ENCODE data around the gene CCDC170.
"Not testable (repeated sequence)": the region's sequence is repeated elsewhere in the genome, so short reads cannot be mapped to it uniquely, and the experiment has no call there.

Gene CCDC170

DNA sequence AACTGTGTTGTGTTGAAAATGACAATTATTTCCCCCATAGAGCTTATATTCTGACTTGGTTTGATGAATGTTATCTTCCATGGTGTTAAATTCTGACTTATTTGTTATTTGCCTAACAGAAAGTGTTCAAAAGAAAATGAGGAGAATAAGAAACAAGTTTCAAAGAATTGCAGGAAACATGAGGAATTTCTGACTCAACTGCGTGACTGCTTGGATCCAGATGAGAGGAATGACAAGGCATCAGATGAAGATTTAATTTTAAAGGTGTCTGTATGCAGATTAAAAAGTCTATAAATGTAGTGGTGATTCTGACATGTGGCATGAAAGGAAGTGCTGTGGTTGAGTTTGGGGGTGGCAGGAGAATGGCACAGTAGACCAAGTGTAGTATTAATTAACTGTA is 50.6 kb downstream of the CCDC170 start:
- DNase-seq (ENCODE audit: low read depth in 2 of 2): no peak

- not testable (repeated sequence) for DNase-seq (ENCODE audit: low read depth in 2 of 2)
Observed at GRCh38 chr6:151544884-151545283, 51.1 kb downstream of the CCDC170 start.

- no peak for DNase-seq (ENCODE audit: low read depth in 2 of 2)
Observed at GRCh38 chr6:151546941-151547659, 53.3 kb downstream of the CCDC170 start.

- DNase-seq (ENCODE audit: low read depth in 2 of 2): no peak
Observed at GRCh38 chr6:151548201-151548600, 54.4 kb downstream of the CCDC170 start.

- no peak for DNase-seq (ENCODE audit: low read depth in 2 of 2)
Observed at GRCh38 chr6:151549790-151550189, 56.0 kb downstream of the CCDC170 start.

GRCh38 chr6:151550618-151551017 is 56.8 kb downstream of the CCDC170 start:
- no peak for DNase-seq (ENCODE audit: low read depth in 2 of 2)

- DNase-seq (ENCODE audit: low read depth in 2 of 2): no peak
Observed at GRCh38 chr6:151551223-151551857, 57.5 kb downstream of the CCDC170 start.

GRCh38 chr6:151553416-151554165 is 59.8 kb downstream of the CCDC170 start:
- no peak for DNase-seq (ENCODE audit: low read depth in 2 of 2)

DNA sequence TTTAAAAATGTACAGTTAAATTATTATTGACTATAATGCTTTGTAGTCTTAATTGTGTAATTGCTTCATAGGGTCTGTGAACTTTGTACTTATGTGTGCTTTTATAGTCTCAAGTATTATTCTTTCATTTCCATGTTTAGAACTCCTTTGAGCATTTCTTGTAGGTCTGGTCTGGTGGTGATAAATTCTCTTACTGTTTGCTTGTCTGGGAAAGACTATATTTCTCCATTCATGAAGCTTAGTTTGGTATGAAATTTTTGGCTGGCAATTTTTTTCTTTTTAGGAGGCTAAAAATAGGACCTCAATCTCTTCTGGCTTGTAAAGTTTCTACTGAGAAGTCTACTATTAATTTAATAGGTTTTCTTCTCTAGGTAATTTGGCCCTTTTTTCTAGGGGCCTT is 67.4 kb downstream of the CCDC170 start:
- no peak for DNase-seq (ENCODE audit: low read depth in 2 of 2)

DNA sequence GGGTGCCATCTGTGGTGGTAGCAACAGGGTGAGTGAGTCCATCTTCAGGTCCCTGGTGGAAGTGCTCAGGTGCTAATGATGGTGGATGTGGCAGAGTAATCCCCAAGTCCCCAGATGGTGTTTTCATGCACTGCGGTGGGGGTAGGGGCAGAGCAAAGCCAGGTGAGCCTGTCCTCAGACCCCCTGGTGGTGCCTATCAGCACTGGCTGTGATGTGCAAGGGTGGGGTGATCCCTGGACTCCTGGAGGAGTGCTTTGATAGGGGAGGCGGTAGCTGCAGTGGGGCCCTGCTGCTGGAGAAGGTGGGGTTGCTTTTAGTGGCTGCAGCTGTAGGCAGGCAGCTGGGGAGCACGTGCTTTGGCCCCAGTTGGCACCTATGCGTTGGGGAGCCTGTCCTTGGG is 70.8 kb downstream of the CCDC170 start:
- no peak for DNase-seq (ENCODE audit: low read depth in 2 of 2)

- no peak for DNase-seq (ENCODE audit: low read depth in 2 of 2)
Observed at GRCh38 chr6:151565940-151566339, 72.1 kb downstream of the CCDC170 start.

- DNase-seq (ENCODE audit: low read depth in 2 of 2): no peak
Observed at GRCh38 chr6:151566557-151566956, 72.7 kb downstream of the CCDC170 start.

GRCh38 chr6:151576633-151577032 is 82.8 kb downstream of the CCDC170 start:
- DNase-seq (ENCODE audit: low read depth in 2 of 2): no peak

GRCh38 chr6:151577257-151577656 is 83.4 kb downstream of the CCDC170 start:
- no peak for DNase-seq (ENCODE audit: low read depth in 2 of 2)

- DNase-seq (ENCODE audit: low read depth in 2 of 2): no peak
Observed at GRCh38 chr6:151585741-151586140, 91.9 kb downstream of the CCDC170 start.

DNA sequence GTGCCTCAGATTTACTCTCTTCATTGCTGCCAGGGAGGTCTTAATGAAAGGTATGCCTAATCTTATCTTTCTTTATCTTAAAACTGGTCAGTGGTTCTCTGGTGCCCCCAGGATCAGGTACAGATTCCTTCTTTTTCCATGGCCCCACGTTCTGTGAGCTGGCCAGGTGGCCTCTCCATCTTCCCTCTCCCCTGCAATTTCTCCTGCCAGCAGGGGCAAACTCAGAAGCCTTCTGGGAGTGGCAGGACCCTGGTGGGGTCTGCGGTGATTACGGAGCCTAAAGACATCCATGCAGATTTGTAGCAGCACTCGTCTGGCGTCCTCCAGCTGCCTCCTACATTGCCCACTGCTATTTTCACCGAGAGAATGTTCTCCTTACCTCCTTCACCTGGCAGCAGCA is 95.8 kb downstream of the CCDC170 start:
- no peak for DNase-seq (ENCODE audit: low read depth in 2 of 2)

- DNase-seq (ENCODE audit: low read depth in 2 of 2): no peak
Observed at GRCh38 chr6:151590742-151591141, 96.9 kb downstream of the CCDC170 start.

GRCh38 chr6:151592449-151593159 is 98.8 kb downstream of the CCDC170 start:
- DNase-seq (ENCODE audit: low read depth in 2 of 2): no peak

DNA sequence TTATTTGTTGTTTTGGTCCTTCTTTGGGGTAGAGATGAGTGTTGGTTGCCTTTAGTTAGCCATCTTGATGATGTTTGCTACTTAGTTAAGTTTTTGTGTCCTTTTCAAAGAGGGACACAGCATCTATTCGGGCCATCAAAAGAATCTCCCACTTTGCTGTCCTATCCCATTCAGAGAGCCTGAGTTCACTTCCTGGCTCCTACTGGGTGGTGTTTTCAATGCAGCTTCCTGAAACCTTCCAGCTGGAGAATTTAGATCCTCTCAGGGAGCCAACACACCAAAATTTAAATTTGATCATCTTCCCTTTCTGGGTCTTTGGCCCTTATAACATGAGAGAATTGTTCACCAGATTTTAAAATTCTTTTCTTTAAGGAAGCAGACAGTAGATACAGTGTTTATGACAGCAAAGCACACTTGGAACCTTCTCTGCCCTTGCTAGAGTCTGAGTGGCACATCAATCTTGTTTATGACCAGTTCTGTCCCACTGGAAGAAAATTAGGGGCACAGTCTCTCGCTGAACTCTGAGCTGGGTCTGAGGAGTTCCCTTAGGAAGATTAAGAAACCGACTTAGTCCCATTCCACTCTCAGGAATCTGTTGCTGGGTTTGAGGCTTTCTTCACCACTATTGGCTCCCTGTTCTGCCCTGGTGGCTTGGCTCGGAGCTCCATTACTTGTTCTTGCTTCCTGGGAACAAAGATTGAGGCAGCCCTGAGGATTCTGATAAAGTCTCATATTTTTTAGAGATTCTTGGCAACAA is 115.5 kb downstream of the CCDC170 start:
- DNase-seq (ENCODE audit: low read depth in 2 of 2): no peak

- no peak for DNase-seq (ENCODE audit: low read depth in 2 of 2)
Observed at GRCh38 chr6:151610326-151610725, 116.5 kb downstream of the CCDC170 start.

DNA sequence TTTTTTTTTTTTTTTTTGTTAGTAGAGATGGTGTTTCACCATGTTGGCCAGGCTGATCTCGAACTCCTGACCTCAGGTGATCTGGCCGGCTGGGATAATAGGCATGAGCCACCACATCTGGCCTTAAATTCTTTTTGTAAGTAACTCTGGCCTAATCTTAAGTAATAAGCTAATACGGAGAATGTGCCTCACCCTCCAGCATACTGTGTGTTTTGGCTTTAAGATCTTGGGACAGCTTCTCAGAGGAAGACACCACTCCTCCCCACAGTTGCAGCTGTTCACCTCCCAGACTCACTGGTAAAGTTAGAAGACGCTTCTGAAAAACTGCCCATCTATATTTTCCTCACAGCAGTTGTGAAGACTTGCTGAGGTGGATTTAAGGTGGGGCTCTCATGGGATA is 120.8 kb downstream of the CCDC170 start:
- DNase-seq (ENCODE audit: low read depth in 2 of 2): no peak

All from stimulated activated CD8-positive, alpha-beta memory T cell treated with anti-CD3 and anti-CD28 coated beads, Interleukin-2, amount 100 ng/mL, for 1 hour (primary cell).